Measurements from ENCODE around the gene KRT80.

GRCh38 chr12:52227606-52228166 lies 35.9 kb upstream of the KRT80 start:
- TF ChIP-seq CTCF (IDR thresholded peaks at IDR 0.05) = no peak
- TF ChIP-seq POLR2A (IDR thresholded peaks at IDR 0.05) = no peak
- TF ChIP-seq POLR2AphosphoS5 (IDR thresholded peaks at IDR 0.05) = no peak
